Pancreas (tissue), 10 donors: ENCODE measurements around the gene HMX1. TPM values are rescaled to one million over a fixed set of nuclear protein-coding genes. Genes with fewer than 3 reads are reported as not detected.

Experiments
- ATAC-seq, 4 donors: fragments of 200-7000 bp; cut with Tn5 transposase; one replicate each; pipeline versions ENCODE4 v1.8.0 to v1.9.1; 2020; ENCODE audit warnings: mild to moderate bottlenecking in 4 of 4, moderate library complexity in 4 of 4
- DNase-seq, 6 donors: peaks; one replicate each; pipeline ENCODE4 v3.0.0-alpha.2; 2020
- FAIRE-seq: peaks from 2 replicates; lab custom pipeline; 2012; peaks lifted over from hg19 to GRCh38; lab: Jason Lieb, UNC
- H3K27ac ChIP-seq, 4 donors: fragments of 200-600 bp; sonication (generic); 1 replicate in 3 of 4; 2 replicates in 1 of 4; pipeline versions ENCODE4 v1.5.0 to v1.8.0; 2020
- H3K27me3 ChIP-seq, 4 donors: fragments of 200-600 bp; one replicate each; pipeline ENCODE4 v1.8.0; 2021
- H3K36me3 ChIP-seq, 3 donors: fragments of 200-600 bp; sonication (generic) in 1 of 3; one replicate each; pipeline versions ENCODE4 v1.5.0 to v1.8.0; 2020 to 2021
- H3K4me1 ChIP-seq, 3 donors: fragments of 200-600 bp; one replicate each; pipeline ENCODE4 v1.8.0; 2021
- H3K4me3 ChIP-seq, 4 donors: fragments of 200-600 bp; sonication (generic) in 2 of 4; one replicate each; pipeline versions ENCODE4 v1.5.0 to v1.8.0; 2020 to 2021
- H3K9me3 ChIP-seq, 4 donors: fragments of 200-600 bp; one replicate each; pipeline ENCODE4 v1.8.0; 2021
- CTCF ChIP-seq, 4 donors: fragments of 200-600 bp; sonication (generic) in 3 of 4; IDR thresholded peaks; one replicate each; pipeline versions ENCODE4 v1.5.0 to v1.8.0; 2021; ENCODE audit warnings: antibody characterized with exemption in 4 of 4
- WGBS, 2 donors: extraction: QIAGEN DNeasy Blood & Tissue Kit; methylation state at CpG; one replicate each; pipeline ENCODE4 v1.1.7; 2013; 5-methylcytosine and 5-hydroxymethylcytosine counted together
- intact Hi-C, 3 donors: fragments of 100-400 bp; cut with DNase I; formaldehyde crosslinking; loops; one replicate each; pipeline versions ENCODE4 v1.11.1 to v1.14.2; 2022
- polyA plus RNA-seq, 2 donors: library from polyadenylated mRNA; stranded (reverse); fragments of 200-250 nt; gene quantifications; one replicate each; pipeline ENCODE4 v1.2.3, GENCODE V29; 2013
- total RNA-seq, 6 donors: library from RNA; stranded (reverse); fragmentation: NEBNext Ultra II Directional in 4 of 6; extraction: Animal tissue kit (Norgen Biotek cat#: 25700) in 4 of 6; gene quantifications; one replicate each; pipeline versions ENCODE4 v1.2.1 to v1.2.4, GENCODE V29; 2021 to 2023
- donor health status: healthy with polysubstance abuse.
- donor health status: DM: no; HTN: no; CAD: no; lungs with moderate emphysema.
- donor health status: DM: no; HTN: no; CAD: no.
- donor health status: control.
- donor health status: control.
- donor health status: Bipolar disorder and iron deficiency.
- donor health status: DM: yes; HTN: yes; CAD: no.
- donor health status: DM: no; HTN: no; CAD: no.
- donor health status: DM: no; HTN: no; CAD: no.
- donor health status: DM: yes; HTN: yes; CAD: no.

The HMX1 gene
- total and polyA plus RNA-seq, 8 donors, result not detected

GRCh38 chr4:8835521-8836365 lies 35.9 kb downstream of the HMX1 start:
- no peaks in the 10 kb centered on the region for H3K27me3 ChIP-seq
- no peaks in the 10 kb centered on the region for H3K4me1 ChIP-seq
- TF ChIP-seq CTCF (IDR thresholded peaks at IDR 0.05), result no peak
- peak in 2 of 6 donors; percentile 31 to 43 for DNase-seq
- H3K27ac ChIP-seq, result no peak overlapping the region
- intact Hi-C loops, result no loop called here
- H3K9me3 ChIP-seq, result no peaks in the 10 kb centered on the region
- no peak for ATAC-seq
- no peak for FAIRE-seq
- no peaks in the 10 kb centered on the region for H3K36me3 ChIP-seq
- H3K4me3 ChIP-seq, result no peak overlapping the region
- WGBS, 2 donors, result 55 to 62% methylated on average over 15 of the region's 15 CpGs

- Histone ChIP-seq H3K36me3 (no peaks in the 10 kb centered on the region), H3K27me3 (no peaks in the 10 kb centered on the region), H3K4me1 (no peaks in the 10 kb centered on the region), H3K4me3 (no peak overlapping the region), H3K27ac (no peak overlapping the region), H3K9me3 (no peaks in the 10 kb centered on the region)
- peak in 2 of 6 donors; percentile 36 to 44 for DNase-seq
- intact Hi-C loops, result no loop called here
- WGBS, 2 donors, result 45 to 62% methylated on average over 11 of the region's 11 CpGs
- no peak for FAIRE-seq
- TF ChIP-seq CTCF (IDR thresholded peaks at IDR 0.05), result no peak
- no peak for ATAC-seq
Measured at GRCh38 chr4:8834681-8835220, 36.9 kb downstream of the HMX1 start.

DNA sequence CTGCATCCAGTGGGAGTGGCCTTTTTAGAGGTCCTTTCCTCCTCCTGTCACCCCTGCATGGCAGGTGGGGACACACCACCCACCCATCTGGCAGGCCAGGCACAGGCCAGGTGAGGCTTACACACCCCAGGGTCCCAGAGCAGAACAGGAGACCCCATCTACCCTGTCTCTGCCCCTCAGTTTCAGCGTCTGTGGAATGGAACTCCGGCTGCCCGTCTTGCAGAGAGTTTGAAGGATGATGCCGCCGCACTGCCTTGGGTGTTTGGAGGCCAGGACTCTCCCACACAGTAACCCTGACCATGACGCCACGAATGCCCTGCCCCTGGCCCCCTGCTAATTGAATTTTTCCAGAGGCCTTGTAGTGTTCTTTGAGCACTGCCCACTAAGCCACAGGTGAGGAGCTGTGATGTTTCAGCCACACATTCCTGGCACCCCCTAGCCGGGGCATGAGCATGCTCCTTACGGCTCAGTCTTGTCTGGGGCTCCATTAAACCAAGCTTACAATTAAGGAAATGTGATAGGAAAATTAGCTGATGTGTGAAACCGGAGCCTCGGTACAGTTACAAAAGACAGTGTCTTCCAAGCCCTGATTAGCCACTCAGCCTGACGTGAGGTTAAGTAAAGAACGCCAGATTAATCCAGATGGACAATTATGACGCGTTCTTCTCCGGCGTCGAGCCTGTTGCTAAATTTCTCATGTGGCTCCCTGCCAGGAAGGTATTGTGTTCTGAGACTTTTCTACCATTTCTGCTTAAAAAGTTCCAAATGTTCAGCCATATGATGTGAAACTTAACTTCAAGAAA lies 39.3 kb downstream of the HMX1 start:
- TF ChIP-seq CTCF (IDR thresholded peaks at IDR 0.05), result no peak
- Histone ChIP-seq H3K9me3 (no peaks in the 10 kb centered on the region), H3K4me3 (no peak overlapping the region), H3K36me3 (no peaks in the 10 kb centered on the region), H3K4me1 (no peaks in the 10 kb centered on the region), H3K27ac (no peak overlapping the region), H3K27me3 (no peaks in the 10 kb centered on the region)
- DNase-seq (peak in 1 of 6 donors; percentile 34), ATAC-seq (no peak), FAIRE-seq (no peak)
- intact Hi-C loops, result no loop called here
- WGBS, 2 donors, result 45 to 58% methylated on average over 18 of the region's 18 CpGs

GRCh38 chr4:8831221-8832112 lies 40.2 kb downstream of the HMX1 start:
- intact Hi-C loops, result no loop called here
- Histone ChIP-seq H3K4me1 (no peaks in the 10 kb centered on the region), H3K27me3 (no peaks in the 10 kb centered on the region), H3K36me3 (no peaks in the 10 kb centered on the region), H3K4me3 (no peak overlapping the region), H3K27ac (no peak overlapping the region), H3K9me3 (no peaks in the 10 kb centered on the region)
- DNase-seq, result no peak
- no peak for ATAC-seq
- TF ChIP-seq CTCF (IDR thresholded peaks at IDR 0.05), result no peak
- 68 to 88% methylated on average over 13 of the region's 13 CpGs for WGBS, 2 donors
- no peak for FAIRE-seq
